Measurements from ENCODE around the gene PCNX2.

The PCNX2 gene

GRCh38 chr1:232952514-232953499 lies 342.7 kb downstream of the PCNX2 start:
- DNase-seq: peak; percentile 61

GRCh38 chr1:232951605-232952004 lies 343.9 kb downstream of the PCNX2 start:
- DNase-seq: no peak

- no peak for DNase-seq
These were observed 344.3 kb downstream of the PCNX2 start for GRCh38 chr1:232951180-232951579.

- peak; percentile 99 for DNase-seq
These were observed 345.0 kb downstream of the PCNX2 start, which contains the start of gene NTPCR for GRCh38 chr1:232950197-232951176. Gene NTPCR (plus strand): TSS chr1:232950611. CDS start chr1:232950711, 100 bp downstream.

GRCh38 chr1:232949636-232950196 lies 345.8 kb downstream of the PCNX2 start:
- DNase-seq: no peak

GRCh38 chr1:232944347-232944746 lies 351.2 kb downstream of the PCNX2 start:
- no peak for DNase-seq

- DNase-seq: no peak
These were observed 351.8 kb downstream of the PCNX2 start for GRCh38 chr1:232943679-232944252.

- DNase-seq: no peak
These were observed 352.9 kb downstream of the PCNX2 start for GRCh38 chr1:232942413-232943294.

- no peak for DNase-seq
These were observed 355.3 kb downstream of the PCNX2 start for GRCh38 chr1:232940262-232940661.

- no peak for DNase-seq
These were observed 355.8 kb downstream of the PCNX2 start for GRCh38 chr1:232939748-232940147.

- DNase-seq: no peak
These were observed 356.6 kb downstream of the PCNX2 start for GRCh38 chr1:232938926-232939325.

GRCh38 chr1:232937741-232938375 lies 357.7 kb downstream of the PCNX2 start:
- no peak for DNase-seq

GRCh38 chr1:232936941-232937340 lies 358.6 kb downstream of the PCNX2 start:
- DNase-seq: no peak

All from eye (tissue), 1 donor.